Stimulated activated CD4-positive, alpha-beta T cell treated with anti-CD3 and anti-CD28 coated beads, TNF-alpha, amount 100 ng/mL, for 24 hours (primary cell): Measurements from ENCODE around the gene ID2.

Source experiments
- DNase-seq, 3 experiments: peaks; one replicate each; pipeline ENCODE4 v3.0.0-alpha.2; 2020; ENCODE audit warnings: low read depth in 3 of 3

ID2 gene

GRCh38 chr2:8729939-8730338, 48.1 kb downstream of the ID2 start:
- DNase-seq: no peak

DNA sequence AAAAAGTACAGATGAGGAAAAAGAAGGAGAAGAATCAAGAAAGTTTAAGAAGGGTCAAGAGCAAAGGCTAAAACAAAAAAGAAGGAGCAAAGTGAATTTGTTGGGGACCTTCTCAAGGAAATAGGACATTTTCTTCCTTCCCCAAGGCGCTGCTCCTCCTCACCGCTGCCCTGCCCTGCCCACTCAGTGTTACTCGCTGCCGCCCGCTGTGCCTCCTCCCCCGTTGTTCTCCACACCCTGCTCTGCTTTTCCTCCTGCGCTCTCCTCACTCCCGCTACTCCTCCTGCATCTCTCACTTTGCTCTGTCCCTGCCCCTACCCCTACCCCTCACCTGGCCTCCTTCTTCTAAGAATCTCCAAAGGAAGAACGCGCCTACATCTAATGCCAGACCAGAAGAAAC, 50.7 kb downstream of the ID2 start:
- DNase-seq: no peak
